ENCODE results near the gene MDH1B. TPM values are rescaled to one million over a fixed set of nuclear protein-coding genes. Genes with fewer than 3 reads are reported as not detected.
"Not testable (repeated sequence)": the region's sequence is repeated elsewhere in the genome, so short reads cannot be mapped to it uniquely, and the experiment has no call there.

The MDH1B gene
- 0.99 and 1.8 TPM in 2 replicates for total RNA-seq
- polyA plus RNA-seq = 0.73 and 0.88 TPM in 2 replicates
- 0.73 and 0.78 TPM in 2 replicates for polyA plus RNA-seq (2012)
- polyA minus RNA-seq (ENCODE audit: low replicate concordance) = not detected in 2 replicates

DNA sequence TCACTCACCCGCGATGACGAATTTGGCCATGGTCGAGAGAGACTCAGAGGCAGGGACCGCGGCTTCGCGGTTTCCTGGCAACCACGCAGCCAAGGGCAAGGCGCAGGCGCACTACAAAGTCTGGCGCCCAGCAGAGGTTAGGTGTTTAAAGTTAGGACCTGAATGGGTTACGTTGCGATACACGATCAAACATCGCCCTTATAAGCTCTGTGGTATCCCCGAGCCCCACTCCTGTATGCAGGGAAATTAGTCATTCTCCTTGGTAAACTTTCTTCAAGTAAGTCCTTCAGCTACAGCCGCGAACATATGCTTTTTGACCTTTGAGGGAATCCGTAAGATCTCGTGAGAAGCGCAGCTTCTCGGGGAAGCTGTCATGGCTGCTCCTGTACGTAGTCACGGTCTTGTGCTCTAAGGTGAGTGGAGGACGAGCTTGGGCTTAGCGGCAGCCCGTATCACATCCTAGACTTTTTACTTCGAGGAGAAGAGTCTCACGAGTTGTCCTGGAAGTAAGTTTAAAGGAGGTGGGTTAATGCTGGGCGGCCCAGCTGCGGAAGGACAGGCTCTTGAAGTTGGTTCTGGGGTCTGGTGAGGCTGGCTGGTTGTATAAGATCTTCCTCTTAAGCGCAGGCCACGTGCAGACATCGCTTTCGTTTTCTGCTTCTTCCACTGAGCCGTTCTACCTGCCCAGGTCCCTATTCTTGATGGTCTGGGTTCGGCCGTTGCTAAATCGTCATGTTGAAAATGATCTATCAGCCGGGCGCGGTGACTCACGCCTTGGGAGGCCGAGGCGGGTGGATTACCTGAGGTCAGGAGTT, at the start of gene MDH1B, which contains the start of gene FASTKD2:
Gene MDH1B (minus strand): TSS at position 87 of the 815 bp plus-strand sequence. CDS start 57 bp downstream, at position 30.
Gene FASTKD2 (plus strand): TSS at position 365 of the 815 bp plus-strand sequence. CDS start 1,088 bp downstream, outside the sequence.
- DNase-seq (ENCODE audit: low read depth in 2 of 2) = peak; percentile 96 to 97
- peak within 1 kb of the TSS; percentile 100 for H3K27ac ChIP-seq (ENCODE audit: insufficient read depth, low read length)
- H3K27me3 ChIP-seq (ENCODE audit: control insufficient read depth, insufficient read depth, low read length) = peaks cover 2% of the 10 kb centered on the region
- peak within 1 kb of the TSS; percentile 100 for H2AFZ ChIP-seq (ENCODE audit: low read length)
- H3K79me2 ChIP-seq (ENCODE audit: control insufficient read depth, insufficient read depth, low read length) = peaks cover 27% of the 10 kb centered on the region
- no peaks in the 10 kb centered on the region for H4K20me1 ChIP-seq (ENCODE audit: control insufficient read depth, extremely low read depth, insufficient read depth, low read length)
- H3K4me3 ChIP-seq (replicated peaks in 1 of 4; ENCODE audit: control extremely low read depth in 1 of 4, insufficient read depth in 1 of 4, low read depth in 3 of 4, low read length in 4 of 4) = peak within 1 kb of the TSS; percentile 89 to 100 (median 95)
- H3K9ac ChIP-seq (ENCODE audit: insufficient read depth, low read length) = peak within 1 kb of the TSS; percentile 96
- H3K9me3 ChIP-seq (ENCODE audit: control insufficient read depth, insufficient read depth, low read depth, low read length) = no peaks in the 10 kb centered on the region
- H3K4me1 ChIP-seq (ENCODE audit: control insufficient read depth, extremely low read depth, insufficient read depth, low read length) = no peaks in the 10 kb centered on the region
- TF ChIP-seq EZH2 (IDR thresholded peaks at IDR 0.05; ENCODE audit: low read length, missing control alignments) (no peak), CTCF (conservative IDR thresholded peaks at IDR 0.05 in 1 of 2, IDR thresholded peaks at IDR 0.05 in 1 of 2; ENCODE audit: low read depth in 1 of 2, low read length in 2 of 2) (no peak)
- H3K4me2 ChIP-seq (ENCODE audit: extremely low read depth, insufficient read depth, low read length) = peak within 1 kb of the TSS; percentile 98
- no peaks in the 10 kb centered on the region for H3K36me3 ChIP-seq (ENCODE audit: control insufficient read depth, insufficient read depth, low read length)

GRCh38 chr2:206814498-206814897, 49.4 kb upstream of the MDH1B start:
- TF ChIP-seq EZH2 (IDR thresholded peaks at IDR 0.05; ENCODE audit: low read length, missing control alignments) (no peak), CTCF (conservative IDR thresholded peaks at IDR 0.05 in 1 of 2, IDR thresholded peaks at IDR 0.05 in 1 of 2; ENCODE audit: low read depth in 1 of 2, low read length in 2 of 2) (no peak)
- H3K27ac ChIP-seq (ENCODE audit: insufficient read depth, low read length) = no peak overlapping the region
- H3K4me1 ChIP-seq (ENCODE audit: control insufficient read depth, extremely low read depth, insufficient read depth, low read length) = no peaks in the 10 kb centered on the region
- no peak overlapping the region for H3K4me2 ChIP-seq (ENCODE audit: extremely low read depth, insufficient read depth, low read length)
- no peaks in the 10 kb centered on the region for H4K20me1 ChIP-seq (ENCODE audit: control insufficient read depth, extremely low read depth, insufficient read depth, low read length)
- H3K27me3 ChIP-seq (ENCODE audit: control insufficient read depth, insufficient read depth, low read length) = no peaks in the 10 kb centered on the region
- H3K79me2 ChIP-seq (ENCODE audit: control insufficient read depth, insufficient read depth, low read length) = no peaks in the 10 kb centered on the region
- no peak overlapping the region for H3K9ac ChIP-seq (ENCODE audit: insufficient read depth, low read length)
- no peak overlapping the region for H2AFZ ChIP-seq (ENCODE audit: low read length)
- no peak for DNase-seq (ENCODE audit: low read depth in 2 of 2)
- H3K9me3 ChIP-seq (ENCODE audit: control insufficient read depth, insufficient read depth, low read depth, low read length) = no peaks in the 10 kb centered on the region
- H3K4me3 ChIP-seq (replicated peaks in 1 of 4; ENCODE audit: control extremely low read depth in 1 of 4, insufficient read depth in 1 of 4, low read depth in 3 of 4, low read length in 4 of 4) = no peak overlapping the region
- no peaks in the 10 kb centered on the region for H3K36me3 ChIP-seq (ENCODE audit: control insufficient read depth, insufficient read depth, low read length)

- H3K27ac ChIP-seq (ENCODE audit: insufficient read depth, low read length); H3K27me3 ChIP-seq (ENCODE audit: control insufficient read depth, insufficient read depth, low read length); H2AFZ ChIP-seq (ENCODE audit: low read length); H3K79me2 ChIP-seq (ENCODE audit: control insufficient read depth, insufficient read depth, low read length); H3K4me1 ChIP-seq (ENCODE audit: control insufficient read depth, extremely low read depth, insufficient read depth, low read length); H3K4me2 ChIP-seq (ENCODE audit: extremely low read depth, insufficient read depth, low read length); DNase-seq (ENCODE audit: low read depth in 2 of 2); H3K9me3 ChIP-seq (ENCODE audit: control insufficient read depth, insufficient read depth, low read depth, low read length); H3K36me3 ChIP-seq (ENCODE audit: control insufficient read depth, insufficient read depth, low read length); H4K20me1 ChIP-seq (ENCODE audit: control insufficient read depth, extremely low read depth, insufficient read depth, low read length); H3K9ac ChIP-seq (ENCODE audit: insufficient read depth, low read length); H3K4me3 ChIP-seq (replicated peaks in 1 of 4; ENCODE audit: control extremely low read depth in 1 of 4, insufficient read depth in 1 of 4, low read depth in 3 of 4, low read length in 4 of 4): not testable (repeated sequence)
Observed at GRCh38 chr2:206812471-206812870, 47.3 kb upstream of the MDH1B start.

- H3K79me2 ChIP-seq (ENCODE audit: control insufficient read depth, insufficient read depth, low read length); H3K27me3 ChIP-seq (ENCODE audit: control insufficient read depth, insufficient read depth, low read length); H3K9me3 ChIP-seq (ENCODE audit: control insufficient read depth, insufficient read depth, low read depth, low read length); H3K9ac ChIP-seq (ENCODE audit: insufficient read depth, low read length); H2AFZ ChIP-seq (ENCODE audit: low read length); H3K4me2 ChIP-seq (ENCODE audit: extremely low read depth, insufficient read depth, low read length); H3K4me3 ChIP-seq (replicated peaks in 1 of 4; ENCODE audit: control extremely low read depth in 1 of 4, insufficient read depth in 1 of 4, low read depth in 3 of 4, low read length in 4 of 4); H3K36me3 ChIP-seq (ENCODE audit: control insufficient read depth, insufficient read depth, low read length); H4K20me1 ChIP-seq (ENCODE audit: control insufficient read depth, extremely low read depth, insufficient read depth, low read length); H3K27ac ChIP-seq (ENCODE audit: insufficient read depth, low read length); H3K4me1 ChIP-seq (ENCODE audit: control insufficient read depth, extremely low read depth, insufficient read depth, low read length); DNase-seq (ENCODE audit: low read depth in 2 of 2): not testable (repeated sequence)
Observed at GRCh38 chr2:206807624-206808023, 42.5 kb upstream of the MDH1B start.

All from fibroblast of lung (primary cell).